WTC11 (cell line): ENCODE measurements around the gene TUBA3E. TPM values are rescaled to one million over a fixed set of nuclear protein-coding genes. Genes with fewer than 3 reads are reported as not detected.
"Not testable (repeated sequence)": the region's sequence is repeated elsewhere in the genome, so short reads cannot be mapped to it uniquely, and the experiment has no call there.

Experiments used
- ATAC-seq: fragments of 200-7000 bp; cut with Tn5 transposase; 2 replicates; pipeline ENCODE4 v1.10.0; 2021; ENCODE audit warnings: mild to moderate bottlenecking, moderate library complexity
- CTCF ChIA-PET: fragments of 300-600 bp; sonication (Branson Sonifier 250); formaldehyde crosslinking; loops from one replicate; lab custom pipeline; 2021; ENCODE audit warnings: antibody characterized with exemption; lab: Charles Lee
- POLR2A ChIA-PET: fragments of 350-600 bp; sonication (Branson Sonifier 250); formaldehyde crosslinking; loops from one replicate; lab custom pipeline; 2021; ENCODE audit warnings: antibody characterized with exemption; lab: Charles Lee
- DNase-seq: peaks from one replicate; pipeline ENCODE4 v3.0.0; 2021; ENCODE audit warnings: low spot score
- H3K27ac Mint-ChIP-seq: 2 replicates; pipeline ENCODE4 v1.8.0; 2021; ENCODE audit warnings: mixed read lengths
- H3K27me3 Mint-ChIP-seq: 2 replicates; pipeline ENCODE4 v1.8.0; 2021; ENCODE audit warnings: low read depth, mild to moderate bottlenecking, moderate library complexity, mixed read lengths
- H3K36me3 Mint-ChIP-seq: 2 replicates; pipeline ENCODE4 v1.8.0; 2021; ENCODE audit warnings: mixed read lengths
- H3K4me1 Mint-ChIP-seq: 2 replicates; pipeline ENCODE4 v1.8.0; 2022; ENCODE audit warnings: mixed read lengths
- H3K4me3 Mint-ChIP-seq: 2 replicates; pipeline ENCODE4 v1.8.0; 2021; ENCODE audit warnings: mild to moderate bottlenecking, moderate library complexity, mixed read lengths
- H3K9me3 Mint-ChIP-seq: 2 replicates; pipeline ENCODE4 v1.8.0; 2021; ENCODE audit warnings: mixed read lengths
- CBFB ChIP-seq: sonication (generic); formaldehyde crosslinking; IDR thresholded peaks from 2 replicates; pipeline ENCODE4 v1.8.1; 2022; ENCODE audit warnings: mild to moderate bottlenecking, low read depth, missing genetic modification reagents
- CREM ChIP-seq: sonication (generic); formaldehyde crosslinking; IDR thresholded peaks from 2 replicates; pipeline ENCODE4 v1.8.1; 2022; ENCODE audit warnings: mild to moderate bottlenecking, missing genetic modification reagents, moderate library complexity
- E2F1 ChIP-seq: sonication (generic); formaldehyde crosslinking; IDR thresholded peaks from 2 replicates; pipeline ENCODE4 v1.8.0; 2022; ENCODE audit warnings: mild to moderate bottlenecking, missing genetic modification reagents
- ELF4 ChIP-seq: sonication (generic); formaldehyde crosslinking; IDR thresholded peaks from 2 replicates; pipeline ENCODE4 v1.8.1; 2022; ENCODE audit warnings: low read depth, mild to moderate bottlenecking, moderate library complexity, missing genetic modification reagents
- EMX1 ChIP-seq: fragments of 250-450 bp; sonication (Bioruptor Pico); IDR thresholded peaks from 2 replicates; pipeline ENCODE4 v1.8.0; 2021; ENCODE audit warnings: mild to moderate bottlenecking
- GABPB1 ChIP-seq: sonication (generic); formaldehyde crosslinking; IDR thresholded peaks from 2 replicates; pipeline ENCODE4 v1.8.1; 2023; ENCODE audit warnings: mild to moderate bottlenecking, missing genetic modification reagents
- KAT7 ChIP-seq: sonication (generic); formaldehyde crosslinking; IDR thresholded peaks from 2 replicates; pipeline ENCODE4 v1.8.1; 2023; ENCODE audit warnings: missing genetic modification reagents, mild to moderate bottlenecking, borderline replicate concordance
- MXD4 ChIP-seq: fragments of 250-450 bp; sonication (Bioruptor Pico); IDR thresholded peaks from 2 replicates; pipeline ENCODE4 v1.8.0; 2021; ENCODE audit warnings: mild to moderate bottlenecking, moderate library complexity, borderline replicate concordance
- OVOL2 ChIP-seq: fragments of 250-450 bp; sonication (Bioruptor Pico); IDR thresholded peaks from 2 replicates; pipeline ENCODE4 v1.9.0; 2021; ENCODE audit warnings: mild to moderate bottlenecking, borderline replicate concordance
- PRRX2 ChIP-seq: fragments of 250-450 bp; sonication (Bioruptor Pico); IDR thresholded peaks from 2 replicates; pipeline ENCODE4 v1.8.0; 2021; ENCODE audit warnings: mild to moderate bottlenecking
- ZMAT4 ChIP-seq: fragments of 250-450 bp; sonication (Bioruptor Pico); IDR thresholded peaks from 2 replicates; pipeline ENCODE4 v1.9.0; 2021; ENCODE audit warnings: mild to moderate bottlenecking
- total RNA-seq: library from RNA; stranded (reverse); gene quantifications from 3 replicates; pipeline ENCODE4 v1.2.3, GENCODE V29; 2021
- TF ChIP-seq, protein P1 (sequence below): sonication (generic); formaldehyde crosslinking; IDR thresholded peaks from 2 replicates; pipeline ENCODE4 v1.8.1; 2023; ENCODE audit warnings: mild to moderate bottlenecking, moderate library complexity, missing genetic modification reagents
- TF ChIP-seq, protein P2 (sequence below): fragments of 250-450 bp; sonication (Bioruptor Pico); IDR thresholded peaks from 2 replicates; pipeline ENCODE4 v1.9.0; 2021; ENCODE audit warnings: moderate library complexity, mild to moderate bottlenecking, inconsistent platforms, borderline replicate concordance
- TF ChIP-seq, protein P3 (sequence below): sonication (generic); formaldehyde crosslinking; IDR thresholded peaks from 2 replicates; pipeline ENCODE4 v1.8.0; 2022; ENCODE audit warnings: missing genetic modification reagents

Gene TUBA3E
- total RNA-seq, 1 experiment from 2014 or later: not detected

GRCh38 chr2:130165293-130166016 is 32.8 kb downstream of the TUBA3E start (continued):
- no peak for TF ChIP-seq ZMAT4 (CRISPR knock-in tag)
- TF ChIP-seq CREM (CRISPR knock-in tag): no peak
- no peak for TF ChIP-seq PRRX2 (CRISPR knock-in tag)
- TF ChIP-seq CBFB (CRISPR knock-in tag): no peak
- TF ChIP-seq GABPB1 (CRISPR knock-in tag): no peak

DNA sequence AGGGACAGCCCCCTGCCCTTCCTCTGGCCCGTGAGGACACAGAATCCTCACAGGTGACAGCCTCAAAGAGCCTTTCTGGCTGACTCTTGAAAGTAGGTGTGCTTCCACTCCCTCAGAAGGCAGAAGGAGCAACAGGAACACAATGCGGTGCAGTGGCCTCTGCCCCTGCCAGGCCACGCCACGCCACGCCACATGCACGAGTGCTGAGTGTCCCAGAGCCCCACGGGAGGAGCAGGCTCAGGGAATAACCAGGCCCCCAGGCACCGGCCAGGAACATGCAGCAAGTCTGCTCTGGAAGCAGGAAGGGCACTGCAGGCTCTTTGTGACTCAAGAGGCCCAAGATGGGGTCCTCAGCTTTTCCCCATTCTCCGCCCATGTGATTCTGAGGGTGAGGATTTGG is 35.3 kb downstream of the TUBA3E start:
- TF ChIP-seq KAT7 (CRISPR knock-in tag): no peak
- TF ChIP-seq, protein P1, sequence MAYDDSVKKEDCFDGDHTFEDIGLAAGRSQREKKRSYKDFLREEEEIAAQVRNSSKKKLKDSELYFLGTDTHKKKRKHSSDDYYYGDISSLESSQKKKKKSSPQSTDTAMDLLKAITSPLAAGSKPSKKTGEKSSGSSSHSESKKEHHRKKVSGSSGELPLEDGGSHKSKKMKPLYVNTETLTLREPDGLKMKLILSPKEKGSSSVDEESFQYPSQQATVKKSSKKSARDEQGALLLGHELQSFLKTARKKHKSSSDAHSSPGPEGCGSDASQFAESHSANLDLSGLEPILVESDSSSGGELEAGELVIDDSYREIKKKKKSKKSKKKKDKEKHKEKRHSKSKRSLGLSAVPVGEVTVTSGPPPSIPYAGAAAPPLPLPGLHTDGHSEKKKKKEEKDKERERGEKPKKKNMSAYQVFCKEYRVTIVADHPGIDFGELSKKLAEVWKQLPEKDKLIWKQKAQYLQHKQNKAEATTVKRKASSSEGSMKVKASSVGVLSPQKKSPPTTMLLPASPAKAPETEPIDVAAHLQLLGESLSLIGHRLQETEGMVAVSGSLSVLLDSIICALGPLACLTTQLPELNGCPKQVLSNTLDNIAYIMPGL: no peak
- TF ChIP-seq, protein P2, sequence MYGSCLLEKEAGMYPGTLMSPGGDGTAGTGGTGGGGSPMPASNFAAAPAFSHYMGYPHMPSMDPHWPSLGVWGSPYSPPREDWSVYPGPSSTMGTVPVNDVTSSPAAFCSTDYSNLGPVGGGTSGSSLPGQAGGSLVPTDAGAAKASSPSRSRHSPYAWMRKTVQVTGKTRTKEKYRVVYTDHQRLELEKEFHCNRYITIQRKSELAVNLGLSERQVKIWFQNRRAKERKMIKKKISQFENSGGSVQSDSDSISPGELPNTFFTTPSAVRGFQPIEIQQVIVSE (CRISPR knock-in tag): no peak
- TF ChIP-seq ZMAT4 (CRISPR knock-in tag): no peak
- no peak for TF ChIP-seq OVOL2 (CRISPR knock-in tag)
- no peak for TF ChIP-seq MXD4 (CRISPR knock-in tag)
- no peak for TF ChIP-seq ELF4
- no peak for TF ChIP-seq EMX1
- TF ChIP-seq, protein P3, sequence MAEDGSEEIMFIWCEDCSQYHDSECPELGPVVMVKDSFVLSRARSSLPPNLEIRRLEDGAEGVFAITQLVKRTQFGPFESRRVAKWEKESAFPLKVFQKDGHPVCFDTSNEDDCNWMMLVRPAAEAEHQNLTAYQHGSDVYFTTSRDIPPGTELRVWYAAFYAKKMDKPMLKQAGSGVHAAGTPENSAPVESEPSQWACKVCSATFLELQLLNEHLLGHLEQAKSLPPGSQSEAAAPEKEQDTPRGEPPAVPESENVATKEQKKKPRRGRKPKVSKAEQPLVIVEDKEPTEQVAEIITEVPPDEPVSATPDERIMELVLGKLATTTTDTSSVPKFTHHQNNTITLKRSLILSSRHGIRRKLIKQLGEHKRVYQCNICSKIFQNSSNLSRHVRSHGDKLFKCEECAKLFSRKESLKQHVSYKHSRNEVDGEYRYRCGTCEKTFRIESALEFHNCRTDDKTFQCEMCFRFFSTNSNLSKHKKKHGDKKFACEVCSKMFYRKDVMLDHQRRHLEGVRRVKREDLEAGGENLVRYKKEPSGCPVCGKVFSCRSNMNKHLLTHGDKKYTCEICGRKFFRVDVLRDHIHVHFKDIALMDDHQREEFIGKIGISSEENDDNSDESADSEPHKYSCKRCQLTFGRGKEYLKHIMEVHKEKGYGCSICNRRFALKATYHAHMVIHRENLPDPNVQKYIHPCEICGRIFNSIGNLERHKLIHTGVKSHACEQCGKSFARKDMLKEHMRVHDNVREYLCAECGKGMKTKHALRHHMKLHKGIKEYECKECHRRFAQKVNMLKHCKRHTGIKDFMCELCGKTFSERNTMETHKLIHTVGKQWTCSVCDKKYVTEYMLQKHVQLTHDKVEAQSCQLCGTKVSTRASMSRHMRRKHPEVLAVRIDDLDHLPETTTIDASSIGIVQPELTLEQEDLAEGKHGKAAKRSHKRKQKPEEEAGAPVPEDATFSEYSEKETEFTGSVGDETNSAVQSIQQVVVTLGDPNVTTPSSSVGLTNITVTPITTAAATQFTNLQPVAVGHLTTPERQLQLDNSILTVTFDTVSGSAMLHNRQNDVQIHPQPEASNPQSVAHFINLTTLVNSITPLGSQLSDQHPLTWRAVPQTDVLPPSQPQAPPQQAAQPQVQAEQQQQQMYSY (CRISPR knock-in tag): no peak
- TF ChIP-seq E2F1 (CRISPR knock-in tag): no peak
- TF ChIP-seq, all 79 proteins: peak for 0
- no peaks in the 10 kb centered on the region for H3K27me3 Mint-ChIP-seq
- H3K36me3 Mint-ChIP-seq: peaks cover 34% of the 10 kb centered on the region
- no peaks in the 10 kb centered on the region for H3K9me3 Mint-ChIP-seq
- no peak overlapping the region for H3K4me3 Mint-ChIP-seq
- ATAC-seq: no peak
- peaks cover 3% of the 10 kb centered on the region for H3K4me1 Mint-ChIP-seq
- POLR2A ChIA-PET: no interaction called here
- no peak overlapping the region for H3K27ac Mint-ChIP-seq
- CTCF ChIA-PET: no interaction called here
- DNase-seq: no peak

GRCh38 chr2:130162486-130162885 is 35.8 kb downstream of the TUBA3E start:
- H3K36me3 Mint-ChIP-seq: peaks cover 29% of the 10 kb centered on the region
- H3K4me1 Mint-ChIP-seq, DNase-seq: not testable (repeated sequence)

GRCh38 chr2:130160838-130161705 is 37.2 kb downstream of the TUBA3E start:
- CTCF ChIA-PET, H3K4me1 Mint-ChIP-seq, H3K4me3 Mint-ChIP-seq, H3K9me3 Mint-ChIP-seq, H3K27me3 Mint-ChIP-seq, POLR2A ChIA-PET: not testable (repeated sequence)
- H3K27ac Mint-ChIP-seq: 0 out of 2 replicates have a peak overlapping the region, but pooled peaks have one; percentile 52
- DNase-seq: peak; percentile 24
- peaks cover 20% of the 10 kb centered on the region for H3K36me3 Mint-ChIP-seq
- ATAC-seq: peak; percentile 71

More at GRCh38 chr2:130162486-130162885, 35.8 kb downstream of the TUBA3E start:
- POLR2A ChIA-PET, H3K4me3 Mint-ChIP-seq, CTCF ChIA-PET, H3K9me3 Mint-ChIP-seq, H3K27ac Mint-ChIP-seq, ATAC-seq, H3K27me3 Mint-ChIP-seq: not testable (repeated sequence)
